H9 (cell line): Measurements from ENCODE around the gene DNAH8. TPM values are rescaled to one million over a fixed set of nuclear protein-coding genes. Genes with fewer than 3 reads are reported as not detected.

ENCODE experiments used
- DNase-seq: peaks from one replicate; pipeline ENCODE4 v3.0.0-alpha.2; 2017
- H2AFZ ChIP-seq: one replicate; pipeline ENCODE4 v1.6.1; 2013; ENCODE audit warnings: mild to moderate bottlenecking, low read length, control low read depth, moderate library complexity
- H2AK5ac ChIP-seq: 2 replicates; pipeline ENCODE4 v1.6.1; 2013; ENCODE audit warnings: low read length, control low read depth, mixed read lengths; ENCODE audit not compliant: insufficient read length
- H2BK120ac ChIP-seq: one replicate; pipeline ENCODE4 v1.6.1; 2013; ENCODE audit warnings: low read depth, mild to moderate bottlenecking, low read length, control low read depth, inconsistent platforms; ENCODE audit not compliant: poor library complexity, severe bottlenecking
- H2BK12ac ChIP-seq: 2 replicates; pipeline ENCODE4 v1.6.1; 2013; ENCODE audit warnings: low read length, control low read depth, mixed read lengths, low read depth; ENCODE audit not compliant: insufficient read length
- H2BK15ac ChIP-seq: 2 replicates; pipeline ENCODE4 v1.6.1; 2013; ENCODE audit warnings: low read depth, low read length, control low read depth
- H2BK20ac ChIP-seq: one replicate; pipeline ENCODE4 v1.6.1; 2013; ENCODE audit warnings: low read depth, mild to moderate bottlenecking, low read length, control low read depth, inconsistent platforms; ENCODE audit not compliant: poor library complexity, severe bottlenecking
- H2BK5ac ChIP-seq: 2 replicates; pipeline ENCODE4 v1.6.1; 2013; ENCODE audit warnings: low read length, control low read depth, mixed read lengths; ENCODE audit not compliant: insufficient read length
- H3K14ac ChIP-seq: 2 replicates; pipeline ENCODE4 v1.6.1; 2013; ENCODE audit warnings: low read length, control low read depth; ENCODE audit not compliant: insufficient read depth
- H3K18ac ChIP-seq: 2 replicates; pipeline ENCODE4 v1.6.1; 2013; ENCODE audit warnings: low read depth, mild to moderate bottlenecking, mixed read lengths, low read length, control low read depth; ENCODE audit not compliant: insufficient read length
- H3K23ac ChIP-seq: 2 replicates; pipeline ENCODE4 v1.6.1; 2013; ENCODE audit warnings: low read length, control low read depth, mixed read lengths, low read depth; ENCODE audit not compliant: insufficient read length
- H3K23me2 ChIP-seq: 2 replicates; pipeline ENCODE4 v1.6.1; 2013; ENCODE audit warnings: low read depth, mild to moderate bottlenecking, mixed read lengths, low read length, control low read depth; ENCODE audit not compliant: insufficient read length, poor library complexity, severe bottlenecking
- H3K27ac ChIP-seq: 2 replicates; pipeline ENCODE4 v1.5.1; 2013; ENCODE audit warnings: low read length, control low read depth, mixed read lengths, low read depth; ENCODE audit not compliant: insufficient read length
- H3K27me3 ChIP-seq: 2 replicates; pipeline ENCODE4 v1.6.1; 2013; ENCODE audit warnings: low read length, control low read depth, inconsistent platforms; ENCODE audit not compliant: insufficient read depth
- H3K4ac ChIP-seq: 2 replicates; pipeline ENCODE4 v1.6.1; 2013; ENCODE audit warnings: low read depth, mild to moderate bottlenecking, control low read depth, inconsistent platforms, low read length, moderate library complexity
- H3K4me1 ChIP-seq: 2 replicates; pipeline ENCODE4 v1.6.1; 2013; ENCODE audit warnings: low read length, control low read depth, inconsistent platforms; ENCODE audit not compliant: insufficient read depth
- H3K4me2 ChIP-seq: 2 replicates; pipeline ENCODE4 v1.6.1; 2013; ENCODE audit warnings: low read length, control low read depth, mixed read lengths; ENCODE audit not compliant: insufficient read length, insufficient read depth
- H3K56ac ChIP-seq: 2 replicates; pipeline ENCODE4 v1.6.1; 2013; ENCODE audit warnings: low read depth, mild to moderate bottlenecking, mixed read lengths, low read length, control low read depth; ENCODE audit not compliant: insufficient read length
- H3K79me1 ChIP-seq: 2 replicates; pipeline ENCODE4 v1.6.1; 2013; ENCODE audit warnings: low read depth, mild to moderate bottlenecking, moderate library complexity, low read length, control low read depth, inconsistent platforms; ENCODE audit not compliant: insufficient read depth, poor library complexity, severe bottlenecking
- H3K79me2 ChIP-seq: 2 replicates; pipeline ENCODE4 v1.6.1; 2013; ENCODE audit warnings: low read length, control low read depth, inconsistent platforms; ENCODE audit not compliant: insufficient read depth
- H3K9ac ChIP-seq: 2 replicates; pipeline ENCODE4 v1.6.1; 2013; ENCODE audit warnings: low read length, control low read depth, mixed read lengths; ENCODE audit not compliant: insufficient read length; ENCODE audit errors: extremely low read depth
- H3K9me3 ChIP-seq: one replicate; pipeline ENCODE4 v1.6.1; 2013; ENCODE audit warnings: low read depth, low read length, inconsistent platforms; ENCODE audit not compliant: control insufficient read depth
- H3T11ph ChIP-seq: one replicate; pipeline ENCODE4 v1.6.1; 2013; ENCODE audit warnings: mild to moderate bottlenecking, low read length, control low read depth, inconsistent platforms
- H4K20me1 ChIP-seq: one replicate; pipeline ENCODE4 v1.6.1; 2013; ENCODE audit not compliant: control insufficient read depth, insufficient read length, insufficient read depth
- H4K5ac ChIP-seq: 2 replicates; pipeline ENCODE4 v1.6.1; 2013; ENCODE audit warnings: low read depth, mild to moderate bottlenecking, mixed read lengths, low read length, control low read depth; ENCODE audit not compliant: insufficient read length
- H4K8ac ChIP-seq: replicated peaks from 2 replicates; pipeline ENCODE4 v1.6.1; 2013; ENCODE audit warnings: low read length, control low read depth, mixed read lengths, low read depth; ENCODE audit not compliant: insufficient read length
- H4K91ac ChIP-seq: 2 replicates; pipeline ENCODE4 v1.6.1; 2013; ENCODE audit warnings: low read depth, mild to moderate bottlenecking, moderate library complexity, mixed read lengths, low read length, control low read depth; ENCODE audit not compliant: insufficient read length
- H3K27ac Mint-ChIP-seq, 3 experiments: 2 replicates in 2 of 3; 3 replicates in 1 of 3; pipeline ENCODE4 v1.8.0; 2020 to 2021; ENCODE audit warnings: mixed read lengths in 3 of 3, mild to moderate bottlenecking in 1 of 3, moderate library complexity in 1 of 3
- H3K27me3 Mint-ChIP-seq: 2 replicates; pipeline ENCODE4 v1.8.0; 2021; ENCODE audit warnings: low read depth, mild to moderate bottlenecking, moderate library complexity, mixed read lengths
- H3K36me3 Mint-ChIP-seq, 3 experiments: 2 replicates in 2 of 3; 3 replicates in 1 of 3; pipeline ENCODE4 v1.8.0; 2020 to 2021; ENCODE audit warnings: low read depth in 3 of 3, mixed read lengths in 3 of 3; ENCODE audit not compliant: insufficient read depth in 1 of 3
- H3K4me1 Mint-ChIP-seq, 2 experiments: 2 replicates each; pipeline ENCODE4 v1.8.0; 2020; ENCODE audit warnings: mixed read lengths in 2 of 2
- H3K4me3 Mint-ChIP-seq, 2 experiments: 2 replicates in 1 of 2; 3 replicates in 1 of 2; pipeline ENCODE4 v1.8.0; 2020 to 2021; ENCODE audit warnings: mild to moderate bottlenecking in 2 of 2, mixed read lengths in 2 of 2, moderate library complexity in 1 of 2
- H3K9me3 Mint-ChIP-seq, 2 experiments: 2 replicates in 1 of 2; 3 replicates in 1 of 2; pipeline ENCODE4 v1.8.0; 2020; ENCODE audit warnings: mild to moderate bottlenecking in 2 of 2, mixed read lengths in 2 of 2, moderate library complexity in 1 of 2
- WGBS: extraction: QIAGEN DNeasy Blood & Tissue Kit; methylation state at CpG from one replicate; pipeline ENCODE4 v1.1.7; 2013; ENCODE audit warnings: missing lambda C conversion rate, low lambda C conversion rate, mixed read lengths; ENCODE audit not compliant: insufficient read length; ENCODE audit errors: extremely low coverage; 5-methylcytosine and 5-hydroxymethylcytosine counted together
- total RNA-seq: library from RNA; stranded (reverse); gene quantifications from 2 replicates; pipeline ENCODE4 v1.2.1, GENCODE V29; 2021
- TF ChIP-seq, protein P1 (sequence below): fragments of 200-600 bp; sonication (generic); conservative IDR thresholded peaks from 3 replicates; pipeline ENCODE4 v1.8.0; 2021; ENCODE audit warnings: antibody characterized with exemption, mild to moderate bottlenecking

The DNAH8 gene
- total RNA-seq, 1 experiment from 2014 or later: not detected

DNA sequence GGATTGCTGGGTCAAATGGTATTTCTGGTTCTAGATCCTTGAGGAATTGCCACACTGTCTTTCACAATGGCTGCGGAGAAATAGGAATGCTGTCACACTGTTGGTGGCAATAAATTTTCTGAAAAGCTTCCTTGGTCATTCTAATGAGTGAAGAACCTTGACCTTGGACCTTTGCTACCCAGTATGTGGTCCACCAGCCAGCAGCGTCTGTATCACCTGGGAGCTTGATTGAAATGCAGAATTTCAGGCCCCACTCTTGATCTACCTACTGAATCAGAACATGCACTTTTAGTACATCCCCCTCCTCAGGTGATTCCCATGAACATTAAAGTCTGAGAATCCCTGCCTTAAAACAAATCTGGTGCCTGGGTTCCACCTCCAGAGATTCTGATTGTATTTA is 305.9 kb downstream of the DNAH8 start:
- H2BK120ac ChIP-seq: no peak overlapping the region
- no CpG with 5 or more reads among the region's 2 CpGs for WGBS
- no peak overlapping the region for H3K27ac Mint-ChIP-seq
- H3K4me3 Mint-ChIP-seq: no peak overlapping the region
- no peak overlapping the region for H2BK20ac ChIP-seq
- no peaks in the 10 kb centered on the region for H3K23me2 ChIP-seq
- H3K9me3 Mint-ChIP-seq: no peaks in the 10 kb centered on the region
- H2BK5ac ChIP-seq: no peak overlapping the region
- H3K27me3 Mint-ChIP-seq: peaks cover 8% of the 10 kb centered on the region
- no peak overlapping the region for H2BK12ac ChIP-seq
- H3K9ac ChIP-seq: no peak overlapping the region
- H3K27me3 ChIP-seq: no peaks in the 10 kb centered on the region
- no peak overlapping the region for H4K91ac ChIP-seq
- H4K20me1 ChIP-seq: no peaks in the 10 kb centered on the region
- TF ChIP-seq, protein P1, sequence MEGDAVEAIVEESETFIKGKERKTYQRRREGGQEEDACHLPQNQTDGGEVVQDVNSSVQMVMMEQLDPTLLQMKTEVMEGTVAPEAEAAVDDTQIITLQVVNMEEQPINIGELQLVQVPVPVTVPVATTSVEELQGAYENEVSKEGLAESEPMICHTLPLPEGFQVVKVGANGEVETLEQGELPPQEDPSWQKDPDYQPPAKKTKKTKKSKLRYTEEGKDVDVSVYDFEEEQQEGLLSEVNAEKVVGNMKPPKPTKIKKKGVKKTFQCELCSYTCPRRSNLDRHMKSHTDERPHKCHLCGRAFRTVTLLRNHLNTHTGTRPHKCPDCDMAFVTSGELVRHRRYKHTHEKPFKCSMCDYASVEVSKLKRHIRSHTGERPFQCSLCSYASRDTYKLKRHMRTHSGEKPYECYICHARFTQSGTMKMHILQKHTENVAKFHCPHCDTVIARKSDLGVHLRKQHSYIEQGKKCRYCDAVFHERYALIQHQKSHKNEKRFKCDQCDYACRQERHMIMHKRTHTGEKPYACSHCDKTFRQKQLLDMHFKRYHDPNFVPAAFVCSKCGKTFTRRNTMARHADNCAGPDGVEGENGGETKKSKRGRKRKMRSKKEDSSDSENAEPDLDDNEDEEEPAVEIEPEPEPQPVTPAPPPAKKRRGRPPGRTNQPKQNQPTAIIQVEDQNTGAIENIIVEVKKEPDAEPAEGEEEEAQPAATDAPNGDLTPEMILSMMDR: no peak
- no peak overlapping the region for H3K27ac ChIP-seq
- no peak overlapping the region for H3K14ac ChIP-seq
- DNase-seq: no peak
- no peaks in the 10 kb centered on the region for H3K36me3 Mint-ChIP-seq
- H2AFZ ChIP-seq: no peak overlapping the region
- H3T11ph ChIP-seq: no peak overlapping the region
- H3K4me1 ChIP-seq: no peaks in the 10 kb centered on the region
- H2BK15ac ChIP-seq: no peak overlapping the region
- no peaks in the 10 kb centered on the region for H3K79me2 ChIP-seq
- H4K5ac ChIP-seq: no peak overlapping the region
- H2AK5ac ChIP-seq: no peak overlapping the region
- no peak overlapping the region for H4K8ac ChIP-seq
- no peak overlapping the region for H3K23ac ChIP-seq
- H3K4me1 Mint-ChIP-seq: peaks cover under 1 to 1% of the 10 kb centered on the region in 2 experiments
- no peaks in the 10 kb centered on the region for H3K79me1 ChIP-seq
- H3K18ac ChIP-seq: no peak overlapping the region
- H3K9me3 ChIP-seq: no peaks in the 10 kb centered on the region
- no peak overlapping the region for H3K56ac ChIP-seq
- H3K4ac ChIP-seq: no peak overlapping the region
- no peak overlapping the region for H3K4me2 ChIP-seq
